ENCODE data around the gene AMDHD2. TPM values are rescaled to one million over a fixed set of nuclear protein-coding genes. Genes with fewer than 3 reads are reported as not detected.
A peak's percentile ranks its signal among the peaks of the same experiment; 100 is the strongest.
"Not testable (repeated sequence)": the region's sequence is repeated elsewhere in the genome, so short reads cannot be mapped to it uniquely, and the experiment has no call there.

AMDHD2 gene
- total RNA-seq, 4 donors from 2014 or later, result 26.7 to 35.9 (median 30.7) TPM

DNA sequence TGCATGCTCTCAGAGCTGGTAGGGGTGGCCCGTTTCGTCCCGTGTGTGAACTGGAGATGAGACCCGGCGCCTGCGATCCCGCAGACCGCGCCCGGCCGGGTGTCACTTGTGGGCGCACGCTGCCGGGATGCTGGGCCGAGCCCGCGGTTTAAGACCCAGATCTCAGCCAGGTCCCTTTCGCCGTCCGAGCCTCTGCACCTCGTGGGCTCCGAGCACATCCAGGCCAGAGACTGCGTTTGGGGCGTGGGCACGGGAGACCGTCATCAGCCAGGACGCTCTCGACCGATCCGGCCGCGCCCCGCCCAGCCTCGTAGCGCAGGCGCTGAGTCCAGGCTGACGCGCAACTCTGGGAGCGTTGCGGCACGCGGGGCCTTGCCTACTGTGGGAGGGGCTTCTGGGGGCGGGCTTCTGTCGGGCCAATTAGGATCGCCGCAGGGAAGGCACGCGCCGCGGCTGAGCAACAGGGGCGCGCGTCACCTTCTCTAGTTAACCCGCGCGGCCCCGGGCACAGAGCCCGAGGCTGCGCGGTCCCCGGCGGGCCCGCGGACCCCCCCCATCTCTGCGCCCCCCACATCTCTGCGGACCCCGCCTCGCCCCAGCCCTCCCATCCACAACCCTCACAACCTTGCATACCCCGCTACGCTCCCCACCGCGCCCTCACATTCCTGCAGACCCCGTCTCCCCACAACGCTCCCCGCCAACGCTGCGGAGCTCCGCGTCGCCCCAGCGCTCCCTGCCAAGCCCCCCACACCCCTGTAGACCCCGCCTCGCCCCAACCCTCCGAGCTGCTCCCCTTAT is 11.7 kb downstream of the AMDHD2 start:
- DNase-seq (ENCODE audit: low spot score), result peak; percentile 91
- no peak for TF ChIP-seq CTCF (IDR thresholded peaks at IDR 0.05)
- ATAC-seq (ENCODE audit: low FRiP score), result peak; percentile 91

- ATAC-seq (ENCODE audit: low FRiP score), result peak; percentile 33
- no peak for TF ChIP-seq CTCF (IDR thresholded peaks at IDR 0.05)
- no peak for DNase-seq (ENCODE audit: low spot score)
Observed at GRCh38 chr16:2532494-2533141, 12.4 kb downstream of the AMDHD2 start.

DNA sequence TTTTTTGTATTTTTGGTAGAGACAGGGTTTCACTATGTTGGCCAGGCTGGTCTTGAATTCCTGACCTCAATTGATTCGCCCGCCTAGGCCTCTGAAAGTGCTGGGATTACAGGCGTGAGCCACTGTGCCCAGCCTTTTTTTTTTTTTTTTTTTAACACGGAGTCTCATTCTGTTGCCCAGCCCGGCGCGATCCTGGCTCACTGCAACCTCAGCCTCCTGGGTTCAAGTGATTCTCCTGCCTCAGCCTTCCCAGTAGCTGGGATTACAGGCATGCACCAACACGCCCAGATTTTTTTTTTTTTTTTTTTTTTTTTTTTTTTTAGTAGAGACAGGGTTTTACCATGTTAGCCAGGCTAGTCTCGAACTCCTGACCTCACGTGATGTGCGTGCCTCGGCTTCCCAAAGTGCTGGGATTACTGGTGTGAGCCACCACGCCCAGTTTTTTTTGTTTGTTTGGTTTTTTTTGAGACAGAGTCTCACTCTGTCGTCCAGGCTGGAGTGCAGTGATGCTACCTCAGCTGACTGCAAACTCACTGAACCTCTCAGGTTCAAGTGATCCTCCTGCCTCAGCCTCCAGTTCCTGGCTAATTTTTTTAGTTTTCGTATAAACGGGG is 13.1 kb downstream of the AMDHD2 start:
- ATAC-seq (ENCODE audit: low FRiP score); DNase-seq (ENCODE audit: low spot score): not testable (repeated sequence)

DNA sequence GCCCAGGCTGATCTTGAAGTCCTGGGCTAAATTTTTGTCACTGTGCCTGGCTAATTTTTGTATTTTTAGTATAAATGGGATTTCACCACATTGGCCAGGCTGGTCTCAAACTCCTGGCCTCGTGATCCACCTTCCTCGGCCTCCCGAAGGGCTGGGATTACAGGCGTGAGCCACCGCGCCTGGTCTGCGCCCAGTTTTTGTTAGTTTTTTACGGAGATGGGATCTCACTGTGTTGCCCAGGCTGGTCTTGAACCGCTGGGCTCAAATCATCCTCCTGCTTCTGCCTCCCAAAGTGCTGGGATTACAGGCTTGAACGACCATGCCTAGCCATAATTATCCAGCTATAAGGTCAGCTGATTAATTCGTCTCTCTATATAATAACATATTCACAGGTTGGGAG is 13.7 kb downstream of the AMDHD2 start:
- DNase-seq (ENCODE audit: low spot score) (no peak), ATAC-seq (ENCODE audit: low FRiP score) (no peak)
- no peak for TF ChIP-seq CTCF (IDR thresholded peaks at IDR 0.05)

DNA sequence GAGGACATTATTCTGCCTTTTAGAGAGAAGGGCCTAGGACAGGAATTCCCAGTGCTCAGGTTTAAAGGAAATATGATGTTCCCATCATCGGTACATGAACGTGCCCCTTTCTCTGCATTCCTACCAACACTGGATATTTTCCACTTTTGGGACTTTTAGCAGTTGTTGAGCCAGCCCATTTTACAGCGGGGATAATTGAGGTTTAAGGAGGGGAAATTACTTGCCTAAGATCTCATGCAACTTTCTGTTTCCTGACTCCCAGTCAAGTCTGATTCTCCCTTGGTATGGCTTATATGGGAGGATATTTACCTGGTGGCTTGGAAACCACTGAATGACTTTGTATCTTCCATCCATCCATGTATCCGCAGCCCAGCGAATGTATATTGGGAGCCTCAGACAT is 14.2 kb downstream of the AMDHD2 start:
- not testable (repeated sequence) for DNase-seq (ENCODE audit: low spot score); ATAC-seq (ENCODE audit: low FRiP score)

DNA sequence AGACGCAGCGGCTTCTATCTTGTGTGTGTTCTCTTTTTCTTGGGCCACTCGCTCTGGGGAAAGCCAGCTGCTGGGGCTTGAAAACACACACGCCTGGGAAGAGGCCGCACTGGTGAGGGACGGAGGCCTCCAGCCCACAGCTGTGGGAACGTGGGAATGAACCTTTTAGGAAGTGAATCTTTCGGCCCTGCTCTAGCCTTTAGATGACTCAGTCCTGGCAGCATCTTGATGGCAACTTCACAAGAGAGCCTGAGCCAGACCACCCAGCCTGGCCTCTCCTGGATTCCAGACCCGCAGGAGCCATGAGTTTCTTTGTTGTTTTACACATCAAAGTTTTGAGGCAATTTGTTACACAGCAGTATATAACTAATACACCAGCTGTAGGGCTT is 15.4 kb downstream of the AMDHD2 start:
- no peak for TF ChIP-seq CTCF (IDR thresholded peaks at IDR 0.05)
- ATAC-seq (ENCODE audit: low FRiP score), result no peak
- DNase-seq (ENCODE audit: low spot score), result no peak

- no peak for TF ChIP-seq CTCF (IDR thresholded peaks at IDR 0.05)
- peak; percentile 90 for ATAC-seq (ENCODE audit: low FRiP score)
- no peak for DNase-seq (ENCODE audit: low spot score)
Observed at GRCh38 chr16:2537451-2538379, 17.5 kb downstream of the AMDHD2 start, which contains the start of gene PDPK1. PDPK1 (plus strand) TSS chr16:2538021; CDS start chr16:2538113, 92 bp downstream.

DNA sequence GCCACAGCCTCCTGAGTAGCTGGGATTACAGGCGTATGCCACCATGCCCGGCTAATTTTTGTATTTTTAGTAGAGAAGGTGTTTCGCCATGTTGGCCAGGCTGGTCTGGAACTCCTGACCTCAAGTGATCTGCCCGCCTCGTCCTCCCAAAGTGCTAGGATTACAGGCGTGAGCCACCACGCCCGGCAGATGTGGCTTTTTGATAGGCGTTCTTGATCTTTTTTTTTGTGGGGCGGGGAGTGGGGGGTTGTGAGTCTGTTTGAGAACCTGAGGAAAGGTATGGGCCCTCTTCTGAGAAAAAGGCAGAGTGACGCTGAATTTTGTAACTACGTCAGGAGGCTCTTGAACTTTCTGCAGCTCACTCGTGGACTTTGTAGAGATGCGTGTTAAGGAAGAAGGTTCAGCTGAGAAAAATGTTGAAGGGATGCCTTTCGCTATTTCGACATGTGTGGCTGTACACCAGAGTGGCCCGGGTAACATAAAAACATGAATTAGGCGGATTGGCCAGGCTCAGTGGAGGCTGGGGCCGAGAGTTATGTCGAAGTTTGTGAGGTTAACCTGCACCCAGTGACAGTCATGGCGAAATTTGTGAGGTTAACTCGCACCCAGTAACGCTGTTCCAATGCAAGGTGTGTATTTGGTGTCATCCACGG is 19.1 kb downstream of the AMDHD2 start:
- ATAC-seq (ENCODE audit: low FRiP score), result not testable (repeated sequence)

DNA sequence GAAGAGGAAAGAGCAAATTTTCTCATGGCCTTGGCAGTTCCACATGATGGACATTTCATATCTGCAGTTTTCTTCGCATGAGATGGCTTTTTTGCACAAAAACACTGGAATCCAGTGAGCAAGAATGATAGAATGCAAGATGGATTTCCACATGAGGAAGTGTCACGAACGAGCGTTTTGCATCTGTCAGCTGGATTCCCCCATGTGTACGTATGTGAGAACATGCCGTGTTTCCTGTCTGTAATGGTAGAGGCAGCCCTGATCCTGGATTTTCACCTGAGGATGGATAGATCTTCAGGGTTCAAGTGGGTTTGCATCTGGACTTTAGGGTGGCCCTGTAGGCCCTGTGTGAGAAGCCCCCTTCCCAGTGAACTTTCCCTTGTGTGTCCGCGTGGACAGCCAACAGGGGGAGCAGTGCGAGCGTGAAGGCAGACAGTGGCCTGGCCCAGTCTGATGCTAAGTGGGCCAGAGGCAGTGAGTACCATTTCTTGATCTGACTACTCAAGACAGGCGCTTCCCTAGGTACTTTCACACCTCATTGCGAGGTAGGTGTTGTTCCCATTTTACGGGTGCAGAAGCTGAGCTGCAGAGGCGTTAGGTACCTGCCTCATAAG is 19.8 kb downstream of the AMDHD2 start:
- ATAC-seq (ENCODE audit: low FRiP score); DNase-seq (ENCODE audit: low spot score): not testable (repeated sequence)

More for the DNA sequence above, 19.1 kb downstream of the AMDHD2 start:
- DNase-seq (ENCODE audit: low spot score), result not testable (repeated sequence)

GRCh38 chr16:2540912-2541311 is 20.7 kb downstream of the AMDHD2 start:
- DNase-seq (ENCODE audit: low spot score); ATAC-seq (ENCODE audit: low FRiP score): not testable (repeated sequence)

- ATAC-seq (ENCODE audit: low FRiP score); DNase-seq (ENCODE audit: low spot score): not testable (repeated sequence)
Observed at GRCh38 chr16:2541409-2541808, 21.2 kb downstream of the AMDHD2 start.
